Epithelial cell of esophagus (primary cell): ENCODE data around the gene LSM7.

Experiments
- DNase-seq: peaks from one replicate; pipeline ENCODE4 v3.0.0; 2010; ENCODE audit warnings: low read depth
- H3K4me3 ChIP-seq: 2 replicates; pipeline ENCODE4 v1.5.1; 2011; ENCODE audit warnings: mild to moderate bottlenecking, low read length, control low read depth
- TF ChIP-seq, protein P1 (sequence below): IDR thresholded peaks from 2 replicates; pipeline ENCODE4 v1.5.1; 2011; ENCODE audit warnings: low read depth, mild to moderate bottlenecking, low read length, control low read depth, inconsistent platforms; ENCODE audit not compliant: insufficient read depth; ENCODE audit errors: missing control alignments

Gene LSM7

DNA sequence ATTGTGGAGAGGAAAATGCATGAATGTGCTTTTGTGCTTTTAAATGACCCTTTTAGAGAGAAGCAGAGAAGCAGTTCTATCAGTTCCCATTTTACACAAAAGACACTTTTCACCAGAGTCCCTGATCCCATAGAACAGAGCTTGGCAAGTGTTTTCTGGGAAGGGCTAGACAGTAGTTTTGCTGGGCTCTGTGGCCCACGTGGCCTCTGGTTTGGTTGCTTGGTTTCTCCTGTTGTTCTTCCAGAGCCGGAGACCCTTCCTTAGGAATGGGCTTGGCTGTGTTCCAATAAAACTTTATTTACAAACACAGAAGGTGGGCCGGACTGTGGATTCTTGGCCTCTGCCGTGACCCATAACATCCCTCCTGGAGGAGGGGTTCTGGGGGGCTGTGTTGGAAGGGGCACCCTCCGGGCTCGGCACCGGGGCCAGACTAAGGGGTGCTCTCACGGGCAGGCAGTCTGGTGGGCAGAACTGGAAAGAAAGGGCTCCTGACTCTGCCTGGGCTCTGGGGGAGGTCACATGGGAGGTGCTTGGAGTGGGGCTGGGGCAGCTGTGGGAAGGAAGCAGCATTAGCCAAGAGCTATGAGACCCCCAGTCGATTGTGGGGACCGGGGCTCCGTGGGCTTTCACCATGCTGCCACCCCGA lies 3.3 kb upstream of the LSM7 start:
- TF ChIP-seq, protein P1, sequence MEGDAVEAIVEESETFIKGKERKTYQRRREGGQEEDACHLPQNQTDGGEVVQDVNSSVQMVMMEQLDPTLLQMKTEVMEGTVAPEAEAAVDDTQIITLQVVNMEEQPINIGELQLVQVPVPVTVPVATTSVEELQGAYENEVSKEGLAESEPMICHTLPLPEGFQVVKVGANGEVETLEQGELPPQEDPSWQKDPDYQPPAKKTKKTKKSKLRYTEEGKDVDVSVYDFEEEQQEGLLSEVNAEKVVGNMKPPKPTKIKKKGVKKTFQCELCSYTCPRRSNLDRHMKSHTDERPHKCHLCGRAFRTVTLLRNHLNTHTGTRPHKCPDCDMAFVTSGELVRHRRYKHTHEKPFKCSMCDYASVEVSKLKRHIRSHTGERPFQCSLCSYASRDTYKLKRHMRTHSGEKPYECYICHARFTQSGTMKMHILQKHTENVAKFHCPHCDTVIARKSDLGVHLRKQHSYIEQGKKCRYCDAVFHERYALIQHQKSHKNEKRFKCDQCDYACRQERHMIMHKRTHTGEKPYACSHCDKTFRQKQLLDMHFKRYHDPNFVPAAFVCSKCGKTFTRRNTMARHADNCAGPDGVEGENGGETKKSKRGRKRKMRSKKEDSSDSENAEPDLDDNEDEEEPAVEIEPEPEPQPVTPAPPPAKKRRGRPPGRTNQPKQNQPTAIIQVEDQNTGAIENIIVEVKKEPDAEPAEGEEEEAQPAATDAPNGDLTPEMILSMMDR: no peak
- no peak overlapping the region for H3K4me3 ChIP-seq
- DNase-seq: no peak

DNA sequence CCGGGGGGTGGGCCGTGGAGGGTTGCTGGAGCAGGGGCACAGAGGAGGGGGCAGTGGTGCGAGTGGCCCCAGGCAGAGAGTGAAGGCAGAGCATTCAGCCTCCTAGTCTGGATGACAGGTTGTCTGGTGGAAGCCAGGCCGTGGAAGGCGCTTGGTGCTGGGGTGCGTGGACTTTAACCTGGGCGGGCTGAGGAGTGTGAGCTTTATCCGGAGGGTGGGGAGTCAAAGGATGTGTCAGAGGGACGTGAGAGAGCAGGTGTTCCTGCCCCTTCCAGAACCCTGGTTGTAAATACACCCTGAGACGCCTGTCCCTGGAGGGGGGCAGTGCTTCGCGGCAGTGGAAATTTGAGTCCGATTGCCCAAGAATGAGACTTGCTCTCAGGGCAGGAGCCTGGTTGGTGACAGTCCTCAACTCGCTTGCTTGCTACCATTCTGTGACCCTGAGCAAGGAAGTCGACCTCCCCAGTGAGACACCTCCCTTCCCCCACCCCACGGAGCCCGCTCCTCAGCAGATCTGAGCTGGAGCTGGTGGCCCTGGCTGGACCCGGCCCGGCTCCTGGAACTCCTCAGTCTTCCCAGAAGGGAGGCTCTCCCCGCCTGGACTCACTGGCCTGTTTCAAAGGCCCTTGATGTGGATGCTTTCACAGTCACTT lies 2.4 kb upstream of the LSM7 start:
- DNase-seq: no peak
- no peak overlapping the region for H3K4me3 ChIP-seq
- TF ChIP-seq, protein P1: no peak

DNA sequence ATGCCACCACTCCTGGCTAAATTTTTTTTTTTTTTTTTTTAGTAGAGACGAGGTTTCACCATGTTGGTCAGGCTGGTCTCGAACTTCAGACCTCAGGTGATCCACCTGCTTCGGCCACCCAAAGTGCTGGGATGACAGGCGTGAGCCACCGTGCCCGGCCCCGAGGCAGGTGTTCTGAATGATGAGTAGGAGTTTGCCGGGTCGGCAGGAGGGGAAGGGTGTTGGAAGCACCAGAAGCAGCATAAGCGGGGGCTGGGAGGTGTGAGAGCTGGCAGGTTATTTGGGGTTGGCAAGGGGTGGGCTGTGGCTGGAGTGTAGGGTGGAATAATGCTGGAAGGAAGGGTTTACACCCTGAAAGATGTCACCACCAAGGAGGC lies 1.9 kb upstream of the LSM7 start:
- TF ChIP-seq, protein P1: no peak
- no peak for DNase-seq
- no peak overlapping the region for H3K4me3 ChIP-seq

DNA sequence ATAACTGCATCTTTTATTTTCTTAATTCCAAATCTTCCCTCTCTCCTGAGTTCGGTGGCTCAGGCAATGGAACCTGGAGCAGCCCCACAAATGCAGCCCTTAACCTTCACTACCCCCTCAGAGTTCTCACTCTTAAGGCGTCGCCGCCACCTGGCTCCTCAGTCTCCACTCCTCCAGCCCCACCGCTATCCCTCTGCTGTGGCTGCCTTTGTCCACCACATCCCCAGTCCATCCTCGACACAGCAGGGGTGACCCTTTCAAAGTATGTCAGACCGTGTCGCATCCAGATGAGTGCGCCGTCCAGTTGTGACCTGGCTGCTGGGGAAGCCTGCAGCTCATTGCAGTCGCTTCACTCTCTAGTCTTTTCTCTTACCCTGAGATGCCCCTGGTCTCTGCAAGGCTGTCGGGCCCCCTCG lies 1.1 kb upstream of the LSM7 start:
- H3K4me3 ChIP-seq: peak overlapping the region; percentile 95
- TF ChIP-seq, protein P1: no peak
- no peak for DNase-seq

DNA sequence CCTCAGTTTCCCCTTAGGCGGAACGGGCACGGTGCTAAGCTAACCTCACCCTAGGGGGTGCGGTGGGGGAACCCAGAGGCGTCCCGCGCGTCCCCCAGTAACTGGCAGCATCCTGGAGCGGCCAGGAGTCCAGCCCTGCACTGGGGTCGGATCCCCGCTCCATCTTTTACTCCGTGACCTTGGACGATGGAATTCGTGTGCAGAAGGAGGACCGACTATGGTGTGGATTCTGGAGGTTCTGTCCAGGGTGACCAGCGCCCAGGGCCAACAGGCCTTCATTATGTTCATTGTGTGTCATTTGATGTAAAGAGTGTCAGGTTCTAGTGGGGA lies 728 bp upstream of the LSM7 start:
- H3K4me3 ChIP-seq: peak overlapping the region; percentile 95
- TF ChIP-seq, protein P1: no peak
- DNase-seq: no peak

- DNase-seq: peak; percentile 94
- peak overlapping the region; percentile 95 for H3K4me3 ChIP-seq
- TF ChIP-seq, protein P1: no peak
Measured at GRCh38 chr19:2327773-2328400, 499 bp downstream of the LSM7 start.
